Measurements from ENCODE around the gene IQSEC1. TPM values are rescaled to one million over a fixed set of nuclear protein-coding genes. Genes with fewer than 3 reads are reported as not detected.

IQSEC1 gene
- total and polyA plus RNA-seq, 2 of the 8 experiments (the other 6 are each of a cell fraction or from before 2014, with no cell fraction given), result 6.8 to 28.8 TPM

DNA sequence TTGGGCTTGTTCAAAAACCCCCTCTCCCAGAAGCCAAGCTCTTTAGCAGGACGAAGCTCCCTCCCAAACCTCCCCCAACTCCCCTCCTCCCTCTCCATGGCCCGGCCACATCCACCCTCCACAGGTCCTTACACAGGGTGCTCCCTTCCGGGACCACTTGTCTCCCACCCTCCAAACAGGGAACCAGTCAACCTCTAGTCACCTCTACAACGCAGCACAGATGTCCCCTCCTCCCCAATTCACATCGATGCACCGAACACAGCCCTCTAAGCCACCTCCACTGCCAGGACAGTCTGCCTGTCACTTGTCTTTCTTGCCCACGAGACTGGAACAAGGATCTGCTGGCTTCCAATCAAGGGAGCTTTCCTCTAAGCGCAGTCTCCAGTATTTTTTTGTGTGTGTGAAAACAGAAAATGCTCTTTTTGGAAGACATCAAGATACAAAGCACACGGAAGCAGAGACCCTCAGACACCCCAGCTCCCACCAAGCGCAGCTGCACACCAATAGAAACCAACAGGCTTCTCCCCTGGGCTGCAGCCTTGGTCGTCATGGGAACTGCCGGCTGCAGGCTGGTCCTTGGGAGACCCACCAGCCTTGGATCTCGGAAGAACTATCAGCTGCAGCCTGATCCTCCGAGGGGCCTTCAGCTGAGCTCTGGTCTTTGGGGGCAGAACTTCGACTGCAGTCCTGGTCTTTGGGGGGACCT is 26.5 kb downstream of the IQSEC1 start:
- Histone ChIP-seq H3K23me2 (ENCODE audit: low read depth, low read length) (no peaks in the 10 kb centered on the region), H3K27ac (ENCODE audit: low read depth, low read length) (no peak overlapping the region), H4K20me1 (replicated peaks in 1 of 2; ENCODE audit: control insufficient read depth in 1 of 2, insufficient read depth in 2 of 2, low read length in 2 of 2) (no peaks in the 10 kb centered on the region), H3K14ac (ENCODE audit: insufficient read length) (no peak overlapping the region), H2BK120ac (replicated peaks; ENCODE audit: low read depth, low read length) (no peak overlapping the region), H3K56ac (replicated peaks; ENCODE audit: insufficient read length, low read depth, low read length) (no peak overlapping the region), H3K79me2 (ENCODE audit: control insufficient read depth in 1 of 2, insufficient read depth in 2 of 2, low read length in 2 of 2) (no peaks in the 10 kb centered on the region), H4K91ac (replicated peaks; ENCODE audit: insufficient read length, low read length) (no peak overlapping the region), H3K9me3 (ENCODE audit: insufficient read depth in 2 of 2, low read depth in 1 of 2, low read length in 1 of 2) (no peaks in the 10 kb centered on the region), H3K18ac (ENCODE audit: extremely low read depth, low read length) (no peak overlapping the region), H3K4ac (replicated peaks; ENCODE audit: insufficient read length, low read depth, low read length) (no peak overlapping the region), H2BK15ac (ENCODE audit: low read length) (no peak overlapping the region), H2BK12ac (ENCODE audit: low read depth, low read length) (no peak overlapping the region), H3K36me3 (ENCODE audit: control insufficient read depth in 2 of 4, insufficient read depth in 4 of 4, low read length in 3 of 4) (no peaks in the 10 kb centered on the region), H3K27me3 (replicated peaks in 1 of 4; ENCODE audit: control insufficient read depth in 3 of 4, extremely low read depth in 1 of 4, insufficient read depth in 3 of 4, low read length in 3 of 4) (0 out of 7 replicates have a peak, but pooled peaks cover 0 to 2% (median 0%) of the 10 kb centered on the region in 4 experiments), H4K5ac (ENCODE audit: insufficient read length, low read depth, low read length) (no peak overlapping the region), H2AK5ac (ENCODE audit: low read depth, low read length) (no peak overlapping the region), H2AFZ (ENCODE audit: low read length) (no peak overlapping the region), H3K4me1 (replicated peaks in 1 of 4; ENCODE audit: control insufficient read depth in 3 of 4, insufficient read depth in 4 of 4, low read length in 3 of 4) (peaks cover 2 to 11% (median 6%) of the 10 kb centered on the region in 4 experiments; a peak in 5 of 7 replicates), H2BK5ac (ENCODE audit: low read depth, low read length) (no peak overlapping the region), H2BK20ac (ENCODE audit: low read length) (no peak overlapping the region), H4K8ac (ENCODE audit: extremely low read depth, insufficient read depth, low read length) (no peak overlapping the region), H3K79me1 (ENCODE audit: low read depth, low read length) (no peaks in the 10 kb centered on the region), H3K4me3 (ENCODE audit: extremely low read depth in 1 of 4, insufficient read depth in 2 of 4, low read depth in 3 of 4, low read length in 4 of 4) (no peak overlapping the region), H3K9ac (replicated peaks in 1 of 4; ENCODE audit: extremely low read depth in 1 of 4, low read depth in 3 of 4, low read length in 3 of 4) (no peak overlapping the region), H3K23ac (ENCODE audit: insufficient read length) (no peak overlapping the region), H3K4me2 (ENCODE audit: insufficient read depth in 1 of 2, low read depth in 2 of 2, low read length in 2 of 2) (no peak overlapping the region)
- WGBS, 2 experiments (ENCODE audit: extremely low coverage in 1 of 2, insufficient coverage in 1 of 2, insufficient read length in 1 of 2, insufficient replicate concordance in 2 of 2, low coverage in 1 of 2, low lambda C conversion rate in 2 of 2, missing lambda C conversion rate in 1 of 2), result 90% methylated on average over 15 of the region's 15 CpGs; no CpG with 5 or more reads in 1 of the 2 experiments
- ChIA-PET POLR2A (ENCODE audit: partially characterized antibody) (interaction anchor here (0.9 kb wide), 1 partner anchor 20 kb away, joined by 4 read pairs; no protein-coding TSS in a partner anchor), CTCF (ENCODE audit: partially characterized antibody) (interaction anchor here (0.6 to 7.3 kb wide), 9 partner anchors 8 to 302 kb away, joined by 3 to 42 read pairs (median 5); no protein-coding TSS in a partner anchor)
- DNase-seq (ENCODE audit: low read depth in 1 of 2, low spot score in 2 of 2) (no peak), FAIRE-seq (no peak)
- TF ChIP-seq, protein P1, sequence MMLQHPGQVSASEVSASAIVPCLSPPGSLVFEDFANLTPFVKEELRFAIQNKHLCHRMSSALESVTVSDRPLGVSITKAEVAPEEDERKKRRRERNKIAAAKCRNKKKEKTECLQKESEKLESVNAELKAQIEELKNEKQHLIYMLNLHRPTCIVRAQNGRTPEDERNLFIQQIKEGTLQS (IDR thresholded peaks at IDR 0.05; ENCODE audit: insufficient read depth, low read depth, low read length), result no peak
- TF ChIP-seq SIX5 (IDR thresholded peaks at IDR 0.05; ENCODE audit: low read depth, low read length) (no peak), CBX8 (IDR thresholded peaks at IDR 0.05; ENCODE audit: borderline replicate concordance, low read depth, low read length) (no peak), SP1 (IDR thresholded peaks at IDR 0.05; ENCODE audit: low read depth, low read length) (no peak), POLR2AphosphoS5 (IDR thresholded peaks at IDR 0.05; ENCODE audit: low read depth, low read length) (no peak)
